Smooth muscle cell (in vitro differentiated cells): ENCODE measurements around the gene PSPH. TPM values are rescaled to one million over a fixed set of nuclear protein-coding genes. Genes with fewer than 3 reads are reported as not detected.

Experiments used
- DNase-seq: peaks from one replicate; lab custom pipeline; 2025; ENCODE audit not compliant: unreplicated experiment; lab: John Stamatoyannopoulos, UW
- H2AFZ ChIP-seq: fragments of 200-600 bp; sonication (generic); 2 replicates; pipeline ENCODE4 v1.6.0; 2016; ENCODE audit warnings: antibody characterized with exemption, low read depth, mild to moderate bottlenecking
- H3F3A ChIP-seq: fragments of 200-600 bp; sonication (generic); 2 replicates; pipeline ENCODE4 v1.6.0; 2017; ENCODE audit warnings: antibody characterized with exemption, low read depth
- H3K27ac ChIP-seq: fragments of 200-600 bp; sonication (generic); 2 replicates; pipeline ENCODE4 v1.5.1; 2016; ENCODE audit warnings: low read depth, mild to moderate bottlenecking
- H3K27me3 ChIP-seq: fragments of 200-600 bp; sonication (generic); 2 replicates; pipeline ENCODE4 v1.6.1; 2016; ENCODE audit warnings: low read depth, mild to moderate bottlenecking
- H3K36me3 ChIP-seq: fragments of 200-600 bp; sonication (generic); 2 replicates; pipeline ENCODE4 v1.5.1; 2016; ENCODE audit warnings: low read depth
- H3K4me1 ChIP-seq: fragments of 200-600 bp; sonication (generic); 2 replicates; pipeline ENCODE4 v1.5.1; 2016; ENCODE audit warnings: low read depth
- H3K4me2 ChIP-seq: fragments of 200-600 bp; sonication (generic); 2 replicates; pipeline ENCODE4 v1.6.0; 2016; ENCODE audit warnings: mild to moderate bottlenecking
- H3K4me3 ChIP-seq: fragments of 200-600 bp; sonication (generic); 2 replicates; pipeline ENCODE4 v1.5.1; 2016; ENCODE audit warnings: mild to moderate bottlenecking
- H3K79me2 ChIP-seq: fragments of 200-600 bp; sonication (generic); 2 replicates; pipeline ENCODE4 v1.6.0; 2016; ENCODE audit warnings: low read depth, mild to moderate bottlenecking
- H3K9ac ChIP-seq: fragments of 200-600 bp; sonication (generic); 2 replicates; pipeline ENCODE4 v1.6.0; 2016; ENCODE audit warnings: low read depth
- H3K9me3 ChIP-seq: fragments of 200-600 bp; sonication (generic); replicated peaks from 2 replicates; pipeline ENCODE4 v1.5.1; 2016; ENCODE audit warnings: low read depth
- H4K20me1 ChIP-seq: fragments of 200-600 bp; sonication (generic); 2 replicates; pipeline ENCODE4 v1.6.0; 2016; ENCODE audit warnings: low read depth
- CTCF ChIP-seq: fragments of 200-600 bp; sonication (generic); IDR thresholded peaks from 2 replicates; pipeline ENCODE4 v1.5.1; 2017; ENCODE audit warnings: borderline replicate concordance, mild to moderate bottlenecking, antibody characterized with exemption; ENCODE audit not compliant: insufficient read depth, poor library complexity, severe bottlenecking
- WGBS: methylation state at CpG from one replicate; pipeline ENCODE4 v1.1.7; 2016; ENCODE audit warnings: low lambda C conversion rate; 5-methylcytosine and 5-hydroxymethylcytosine counted together
- polyA plus RNA-seq: library from polyadenylated mRNA; unstranded; fragments of >200 nt; fragmentation: Nextera tagmentation; extraction: Ambion mirVana; gene quantifications from 2 replicates; pipeline ENCODE4 v1.2.1, GENCODE V29; 2016
- small RNA-seq: library from RNA; depleted of rRNA; stranded (forward); fragments of <200 nt; gene quantifications from one replicate; pipeline ENCODE3, GENCODE V24; 2014
- total RNA-seq: library from RNA; depleted of rRNA; stranded (reverse); fragments of >200 nt; gene quantifications from 2 replicates; pipeline ENCODE4 v1.2.3, GENCODE V29; 2014

The PSPH gene
- total and polyA plus RNA-seq, 2 experiments from 2014 or later, result 14.8 to 31.2 TPM

GRCh38 chr7:55964261-55965099 is 86.8 kb downstream of the PSPH start, which contains the start of gene NIPSNAP2:
Gene NIPSNAP2, plus strand, starts transcription at chr7:55964585. Its CDS starts 25 bp downstream, at chr7:55964610.
- peaks cover 22% of the 10 kb centered on the region for H4K20me1 ChIP-seq
- WGBS, result under 1% methylated on average over 46 of the region's 105 CpGs
- H3F3A ChIP-seq, result no peaks in the 10 kb centered on the region
- peaks cover 4% of the 10 kb centered on the region for H3K4me1 ChIP-seq
- peak within 1 kb of the TSS; percentile 87 for H3K4me2 ChIP-seq
- peak; percentile 26 for TF ChIP-seq CTCF
- peak within 1 kb of the TSS; percentile 71 for H3K27ac ChIP-seq
- peak within 1 kb of the TSS; percentile 91 for H2AFZ ChIP-seq
- H3K79me2 ChIP-seq, result peaks cover 40% of the 10 kb centered on the region
- H3K36me3 ChIP-seq, result no peaks in the 10 kb centered on the region
- DNase-seq, result peak; percentile 52
- peak within 1 kb of the TSS; percentile 67 for H3K9ac ChIP-seq
- H3K9me3 ChIP-seq, result no peaks in the 10 kb centered on the region
- H3K4me3 ChIP-seq, result peak within 1 kb of the TSS; percentile 70
- no peaks in the 10 kb centered on the region for H3K27me3 ChIP-seq

GRCh38 chr7:55963584-55964168 is 87.6 kb downstream of the PSPH start:
- no peak overlapping the region for H3K9ac ChIP-seq
- H3K9me3 ChIP-seq, result no peaks in the 10 kb centered on the region
- WGBS, result 85% methylated on average over 15 of the region's 15 CpGs
- H3K4me3 ChIP-seq, result peak overlapping the region; percentile 38
- peaks cover 4% of the 10 kb centered on the region for H3K4me1 ChIP-seq
- peaks cover 14% of the 10 kb centered on the region for H4K20me1 ChIP-seq
- no peak overlapping the region for H2AFZ ChIP-seq
- H3K36me3 ChIP-seq, result no peaks in the 10 kb centered on the region
- no peak for TF ChIP-seq CTCF
- H3F3A ChIP-seq, result no peaks in the 10 kb centered on the region
- peaks cover 37% of the 10 kb centered on the region for H3K79me2 ChIP-seq
- H3K4me2 ChIP-seq, result peak overlapping the region; percentile 76
- DNase-seq, result no peak
- H3K27me3 ChIP-seq, result no peaks in the 10 kb centered on the region
- H3K27ac ChIP-seq, result no peak overlapping the region

GRCh38 chr7:55962014-55962413 is 89.2 kb downstream of the PSPH start:
- H3K79me2 ChIP-seq, result peaks cover 21% of the 10 kb centered on the region
- no peak overlapping the region for H3K4me3 ChIP-seq
- H3K9me3 ChIP-seq, result no peaks in the 10 kb centered on the region
- H3K4me2 ChIP-seq, result no peak overlapping the region
- peaks cover 8% of the 10 kb centered on the region for H4K20me1 ChIP-seq
- no peak for DNase-seq
- no peak overlapping the region for H3K9ac ChIP-seq
- TF ChIP-seq CTCF, result no peak
- WGBS, result 66% methylated on average over 3 of the region's 3 CpGs
- no peak overlapping the region for H2AFZ ChIP-seq
- H3K27ac ChIP-seq, result no peak overlapping the region
- peaks cover 4% of the 10 kb centered on the region for H3K4me1 ChIP-seq
- no peaks in the 10 kb centered on the region for H3F3A ChIP-seq
- no peaks in the 10 kb centered on the region for H3K36me3 ChIP-seq
- no peaks in the 10 kb centered on the region for H3K27me3 ChIP-seq

Small RNAs within 50 kb of the gene (small RNA-seq; reads per million reads assigned to genes)
- 0.21 reads per million for gene SNORA15
- gene SNORA22B, result 0.39 reads per million, percentile 12 among the genes with 10 or more reads in this experiment

Other genes starting within 250 kb of the PSPH start
- gene SEPTIN14, start 188.7 kb downstream of the PSPH start, total RNA-seq, result not detected in 2 replicates
- not detected in 2 replicates for gene SEPTIN14, start 188.7 kb downstream of the PSPH start, polyA plus RNA-seq
- gene ZNF713, start 164.0 kb downstream of the PSPH start, total RNA-seq, result 2.1 and 3.2 TPM in 2 replicates
- gene ZNF713, start 164.0 kb downstream of the PSPH start, polyA plus RNA-seq, result 1.6 and 2.4 TPM in 2 replicates
- gene MRPS17, start 99.6 kb downstream of the PSPH start, total RNA-seq, result 7.0 and 7.5 TPM in 2 replicates
- 16.8 and 17.6 TPM in 2 replicates for gene MRPS17, start 99.6 kb downstream of the PSPH start, polyA plus RNA-seq
- 41.2 and 77.4 TPM in 2 replicates for gene NIPSNAP2, start 86.9 kb downstream of the PSPH start, total RNA-seq
- gene NIPSNAP2, start 86.9 kb downstream of the PSPH start, polyA plus RNA-seq, result 44.7 and 50.5 TPM in 2 replicates
- gene CCT6A, start 321 bp upstream of the PSPH start, total RNA-seq, result 130 and 157 TPM in 2 replicates
- gene CCT6A, start 321 bp upstream of the PSPH start, polyA plus RNA-seq, result 97.7 and 117 TPM in 2 replicates
- 62.2 and 87.2 TPM in 2 replicates for gene SUMF2, start 12.8 kb upstream of the PSPH start, total RNA-seq
- gene SUMF2, start 12.8 kb upstream of the PSPH start, polyA plus RNA-seq, result 121 and 123 TPM in 2 replicates
- 0.81 TPM in 1 of 2 replicates, not detected in the other for gene PHKG1, start 41.5 kb upstream of the PSPH start, total RNA-seq
- gene PHKG1, start 41.5 kb upstream of the PSPH start, polyA plus RNA-seq, result 0.26 and 0.33 TPM in 2 replicates
- gene CHCHD2, start 55.0 kb upstream of the PSPH start, total RNA-seq, result 118 and 142 TPM in 2 replicates
- gene CHCHD2, start 55.0 kb upstream of the PSPH start, polyA plus RNA-seq, result 146 TPM in 2 replicates
- not detected in 2 replicates for gene NUPR2, start 65.0 kb upstream of the PSPH start, total RNA-seq
- not detected in 2 replicates for gene NUPR2, start 65.0 kb upstream of the PSPH start, polyA plus RNA-seq